Vagina (tissue), 2 donors: ENCODE results near the gene TRAPPC10. TPM values are rescaled to one million over a fixed set of nuclear protein-coding genes. Genes with fewer than 3 reads are reported as not detected.

Experiments used
- DNase-seq, 2 donors: peaks; one replicate each; pipeline ENCODE4 v3.0.0-alpha.2; 2017; ENCODE audit errors: extremely low spot score in 2 of 2
- H3K27ac ChIP-seq: fragments of 200-600 bp; sonication (generic); one replicate; pipeline ENCODE4 v1.5.1; 2019
- H3K27me3 ChIP-seq: fragments of 200-600 bp; sonication (generic); one replicate; pipeline ENCODE4 v1.5.1; 2019
- H3K36me3 ChIP-seq, 2 donors: fragments of 200-600 bp; sonication (generic); one replicate each; pipeline ENCODE4 v1.5.1; 2017 to 2019
- H3K4me1 ChIP-seq: fragments of 200-600 bp; sonication (generic); one replicate; pipeline ENCODE4 v1.5.1; 2019
- H3K4me3 ChIP-seq, 2 donors: fragments of 200-600 bp; sonication (generic); 1 replicate in 1 of 2; 2 replicates in 1 of 2; pipeline ENCODE4 v1.5.1; 2016 to 2019
- H3K9me3 ChIP-seq: fragments of 200-600 bp; sonication (generic); one replicate; pipeline ENCODE4 v1.5.1; 2019
- CTCF ChIP-seq, 3 experiments: fragments of 450-650 bp in 2 of 3; fragments of 200-600 bp in 1 of 3; sonication (generic) in 1 of 3; IDR thresholded peaks; one replicate each; pipeline ENCODE4 v1.5.1; 2017 to 2019; ENCODE audit warnings: antibody characterized with exemption in 3 of 3, mild to moderate bottlenecking in 2 of 3, moderate library complexity in 2 of 3
- POLR2A ChIP-seq, 2 donors: fragments of 450-650 bp; IDR thresholded peaks; one replicate each; pipeline ENCODE4 v1.6.1; 2017; ENCODE audit warnings: antibody characterized with exemption in 2 of 2, mild to moderate bottlenecking in 2 of 2, moderate library complexity in 2 of 2
- POLR2AphosphoS5 ChIP-seq, 2 donors: sonication (generic); formaldehyde crosslinking; IDR thresholded peaks; one replicate each; pipeline ENCODE4 v1.9.0; 2017; ENCODE audit warnings: antibody characterized with exemption in 2 of 2, mild to moderate bottlenecking in 2 of 2, low read depth in 1 of 2; ENCODE audit not compliant: insufficient read depth in 1 of 2
- intact Hi-C: fragments of 100-400 bp; cut with DNase I; formaldehyde crosslinking; loops from one replicate; pipeline ENCODE4 v1.15.1; 2023
- total RNA-seq: library from RNA; depleted of rRNA; stranded (reverse); fragments of >200 nt; gene quantifications from one replicate; pipeline ENCODE4 v1.2.3, GENCODE V29; 2016

Gene TRAPPC10
- total RNA-seq, 1 donor from 2014 or later, result 22.6 TPM

GRCh38 chr21:44072111-44072510 is 60.0 kb downstream of the TRAPPC10 start:
- TF ChIP-seq POLR2AphosphoS5 (IDR thresholded peaks at IDR 0.05; ENCODE audit: insufficient read depth in 1 of 2, low read depth in 1 of 2), result no peak
- TF ChIP-seq CTCF (IDR thresholded peaks at IDR 0.05), result no peak
- no peak for TF ChIP-seq POLR2A (IDR thresholded peaks at IDR 0.05)
- no peaks in the 10 kb centered on the region for H3K27me3 ChIP-seq
- H3K4me1 ChIP-seq, result no peaks in the 10 kb centered on the region
- no peak for DNase-seq
- H3K9me3 ChIP-seq, result no peaks in the 10 kb centered on the region
- H3K36me3 ChIP-seq, result peaks cover 0 to 32% of the 10 kb centered on the region in 2 donors
- H3K4me3 ChIP-seq, result no peak overlapping the region
- intact Hi-C loops, result no loop called here
- H3K27ac ChIP-seq, result no peak overlapping the region

- no peak for DNase-seq
- no peaks in the 10 kb centered on the region for H3K9me3 ChIP-seq
- H3K4me1 ChIP-seq, result no peaks in the 10 kb centered on the region
- intact Hi-C loops, result no loop called here
- TF ChIP-seq POLR2AphosphoS5 (IDR thresholded peaks at IDR 0.05; ENCODE audit: insufficient read depth in 1 of 2, low read depth in 1 of 2) (no peak), POLR2A (IDR thresholded peaks at IDR 0.05) (no peak), CTCF (IDR thresholded peaks at IDR 0.05) (no peak)
- H3K4me3 ChIP-seq, result no peak overlapping the region
- H3K27ac ChIP-seq, result no peak overlapping the region
- H3K27me3 ChIP-seq, result no peaks in the 10 kb centered on the region
- peaks cover 0 to 46% of the 10 kb centered on the region in 2 donors for H3K36me3 ChIP-seq
Measured at GRCh38 chr21:44074315-44074958, 62.3 kb downstream of the TRAPPC10 start.

GRCh38 chr21:44076316-44076715 is 64.2 kb downstream of the TRAPPC10 start:
- Histone ChIP-seq H3K4me1 (no peaks in the 10 kb centered on the region), H3K9me3 (no peaks in the 10 kb centered on the region), H3K4me3 (no peak overlapping the region), H3K27me3 (no peaks in the 10 kb centered on the region), H3K36me3 (peaks cover 0 to 62% of the 10 kb centered on the region in 2 donors), H3K27ac (no peak overlapping the region)
- intact Hi-C loops, result no loop called here
- no peak for DNase-seq
- TF ChIP-seq POLR2AphosphoS5 (IDR thresholded peaks at IDR 0.05; ENCODE audit: insufficient read depth in 1 of 2, low read depth in 1 of 2) (no peak), POLR2A (IDR thresholded peaks at IDR 0.05) (no peak), CTCF (IDR thresholded peaks at IDR 0.05) (no peak)

GRCh38 chr21:44078411-44078981 is 66.4 kb downstream of the TRAPPC10 start:
- Histone ChIP-seq H3K9me3 (no peaks in the 10 kb centered on the region), H3K27me3 (no peaks in the 10 kb centered on the region), H3K27ac (no peak overlapping the region), H3K4me3 (no peak overlapping the region), H3K4me1 (peaks cover 6% of the 10 kb centered on the region), H3K36me3 (peaks cover 0 to 80% of the 10 kb centered on the region in 2 donors)
- DNase-seq, result no peak
- intact Hi-C loops, result no loop called here
- TF ChIP-seq POLR2A (IDR thresholded peaks at IDR 0.05), result no peak
- no peak for TF ChIP-seq POLR2AphosphoS5 (IDR thresholded peaks at IDR 0.05; ENCODE audit: insufficient read depth in 1 of 2, low read depth in 1 of 2)
- no peak for TF ChIP-seq CTCF (IDR thresholded peaks at IDR 0.05)

- intact Hi-C loops, result no loop called here
- no peaks in the 10 kb centered on the region for H3K9me3 ChIP-seq
- no peak overlapping the region for H3K4me3 ChIP-seq
- peaks cover 6% of the 10 kb centered on the region for H3K4me1 ChIP-seq
- no peaks in the 10 kb centered on the region for H3K27me3 ChIP-seq
- TF ChIP-seq POLR2A (IDR thresholded peaks at IDR 0.05) (no peak), POLR2AphosphoS5 (IDR thresholded peaks at IDR 0.05; ENCODE audit: insufficient read depth in 1 of 2, low read depth in 1 of 2) (no peak), CTCF (IDR thresholded peaks at IDR 0.05) (no peak)
- peaks cover 0 to 85% of the 10 kb centered on the region in 2 donors for H3K36me3 ChIP-seq
- no peak for DNase-seq
- H3K27ac ChIP-seq, result no peak overlapping the region
Measured at GRCh38 chr21:44079446-44079845, 67.3 kb downstream of the TRAPPC10 start.
